Astrocyte (in vitro differentiated cells and primary cell): ENCODE results near the gene STRIP1.
A peak's percentile ranks its signal among the peaks of the same experiment; 100 is the strongest.

ENCODE experiments used
- EZH2 ChIP-seq: IDR thresholded peaks from 2 replicates; pipeline ENCODE4 v1.6.1; 2012; ENCODE audit warnings: mild to moderate bottlenecking, low read length, inconsistent platforms; ENCODE audit not compliant: insufficient read depth
- TF ChIP-seq, protein P1 (sequence below): IDR thresholded peaks from 2 replicates; pipeline ENCODE4 v1.5.1; 2011; ENCODE audit warnings: low read depth, mild to moderate bottlenecking, inconsistent platforms, low read length, moderate library complexity; ENCODE audit not compliant: insufficient read depth

DNA sequence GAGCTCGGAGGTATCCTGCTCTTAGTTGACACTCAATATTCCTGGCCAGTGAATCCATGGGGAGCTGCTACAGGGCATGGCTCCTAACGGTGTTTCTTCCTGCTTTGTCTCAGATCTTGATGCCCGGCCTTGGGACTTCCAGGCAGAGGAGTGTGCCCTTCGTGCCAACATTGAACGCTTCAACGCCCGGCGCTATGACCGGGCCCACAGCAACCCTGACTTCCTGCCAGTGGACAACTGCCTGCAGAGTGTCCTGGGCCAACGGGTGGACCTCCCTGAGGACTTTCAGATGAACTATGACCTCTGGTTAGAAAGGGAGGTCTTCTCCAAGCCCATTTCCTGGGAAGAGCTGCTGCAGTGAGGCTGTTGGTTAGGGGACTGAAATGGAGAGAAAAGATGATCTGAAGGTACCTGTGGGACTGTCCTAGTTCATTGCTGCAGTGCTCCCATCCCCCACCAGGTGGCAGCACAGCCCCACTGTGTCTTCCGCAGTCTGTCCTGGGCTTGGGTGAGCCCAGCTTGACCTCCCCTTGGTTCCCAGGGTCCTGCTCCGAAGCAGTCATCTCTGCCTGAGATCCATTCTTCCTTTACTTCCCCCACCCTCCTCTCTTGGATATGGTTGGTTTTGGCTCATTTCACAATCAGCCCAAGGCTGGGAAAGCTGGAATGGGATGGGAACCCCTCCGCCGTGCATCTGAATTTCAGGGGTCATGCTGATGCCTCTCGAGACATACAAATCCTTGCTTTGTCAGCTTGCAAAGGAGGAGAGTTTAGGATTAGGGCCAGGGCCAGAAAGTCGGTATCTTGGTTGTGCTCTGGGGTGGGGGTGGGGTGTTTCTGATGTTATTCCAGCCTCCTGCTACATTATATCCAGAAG lies 19.4 kb downstream of the STRIP1 start:
- TF ChIP-seq, protein P1, sequence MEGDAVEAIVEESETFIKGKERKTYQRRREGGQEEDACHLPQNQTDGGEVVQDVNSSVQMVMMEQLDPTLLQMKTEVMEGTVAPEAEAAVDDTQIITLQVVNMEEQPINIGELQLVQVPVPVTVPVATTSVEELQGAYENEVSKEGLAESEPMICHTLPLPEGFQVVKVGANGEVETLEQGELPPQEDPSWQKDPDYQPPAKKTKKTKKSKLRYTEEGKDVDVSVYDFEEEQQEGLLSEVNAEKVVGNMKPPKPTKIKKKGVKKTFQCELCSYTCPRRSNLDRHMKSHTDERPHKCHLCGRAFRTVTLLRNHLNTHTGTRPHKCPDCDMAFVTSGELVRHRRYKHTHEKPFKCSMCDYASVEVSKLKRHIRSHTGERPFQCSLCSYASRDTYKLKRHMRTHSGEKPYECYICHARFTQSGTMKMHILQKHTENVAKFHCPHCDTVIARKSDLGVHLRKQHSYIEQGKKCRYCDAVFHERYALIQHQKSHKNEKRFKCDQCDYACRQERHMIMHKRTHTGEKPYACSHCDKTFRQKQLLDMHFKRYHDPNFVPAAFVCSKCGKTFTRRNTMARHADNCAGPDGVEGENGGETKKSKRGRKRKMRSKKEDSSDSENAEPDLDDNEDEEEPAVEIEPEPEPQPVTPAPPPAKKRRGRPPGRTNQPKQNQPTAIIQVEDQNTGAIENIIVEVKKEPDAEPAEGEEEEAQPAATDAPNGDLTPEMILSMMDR, result peak; percentile 88
- no peak for TF ChIP-seq EZH2
